K562 (cell line): ENCODE results near the gene ZFYVE28. TPM values are rescaled to one million over a fixed set of nuclear protein-coding genes. Genes with fewer than 3 reads are reported as not detected.
A peak's percentile ranks its signal among the peaks of the same experiment; 100 is the strongest.

ENCODE experiments used
- ATAC-seq: fragments of 200-7000 bp; cut with Tn5 transposase; 3 replicates; pipeline ENCODE4 v1.9.1; 2020; ENCODE audit warnings: moderate library complexity
- BruUV-seq: library from RNA; stranded (reverse); fragments of 400-500 nt; replicated peaks from 2 replicates; lab custom pipeline; 2021; lab: Mats Ljungman, UMichigan
- CTCF ChIA-PET: fragments of 300-600 bp; formaldehyde crosslinking; extraction: SDS; loops from one replicate; lab custom pipeline; 2021; ENCODE audit warnings: low intra/inter-chr PET ratio; lab: Yijun Ruan, JAX
- POLR2A ChIA-PET: fragments of 300-600, 350-650 bp; sonication (Branson Sonifier 250); formaldehyde crosslinking; extraction: SDS; loops from one replicate; lab custom pipeline; 2021; ENCODE audit warnings: antibody characterized with exemption, inconsistent platforms; lab: Yijun Ruan, JAX
- DNase-seq, 4 experiments: peaks; one replicate each; pipeline versions ENCODE4 v3.0.0 to v3.0.0-alpha.2; 2011 to 2018; ENCODE audit warnings: low spot score in 3 of 4, mixed read lengths in 3 of 4; ENCODE audit errors: extremely low read depth in 1 of 4
- FAIRE-seq: peaks from 2 replicates; lab custom pipeline; 2011; peaks lifted over from hg19 to GRCh38; lab: Jason Lieb, UNC
- H2AFZ ChIP-seq: 2 replicates; pipeline ENCODE4 v1.6.0; 2011; ENCODE audit warnings: low read depth, low read length, control low read depth, inconsistent platforms
- H3K27ac ChIP-seq: fragments of 200-600 bp; 3 replicates; pipeline ENCODE4 v1.8.0; 2011; ENCODE audit warnings: low read depth, mild to moderate bottlenecking, control low read depth, inconsistent platforms, low read length, moderate library complexity, mixed read lengths; ENCODE audit errors: extremely low read depth
- H3K27me3 ChIP-seq, 2 experiments: fragments of 300-600 bp in 1 of 2; 2 replicates in 1 of 2; 3 replicates in 1 of 2; pipeline versions ENCODE4 v1.6.0 to v1.8.0; 2011; ENCODE audit warnings: inconsistent platforms in 2 of 2, low read length in 2 of 2, mild to moderate bottlenecking in 1 of 2, mixed read lengths in 1 of 2, moderate library complexity in 1 of 2; ENCODE audit not compliant: control insufficient read depth in 2 of 2, insufficient read depth in 2 of 2
- H3K36me3 ChIP-seq: fragments of 300-600 bp; 3 replicates; pipeline ENCODE4 v1.8.0; 2011; ENCODE audit warnings: mild to moderate bottlenecking, low read length, inconsistent platforms; ENCODE audit not compliant: control insufficient read depth, insufficient read depth
- H3K4me1 ChIP-seq, 2 experiments: fragments of 200-600 bp in 1 of 2; replicated peaks in 1 of 2; 2 replicates in 1 of 2; 3 replicates in 1 of 2; pipeline versions ENCODE4 v1.5.1 to v1.8.0; 2011; ENCODE audit warnings: inconsistent platforms in 2 of 2, low read length in 2 of 2, mild to moderate bottlenecking in 1 of 2, mixed read lengths in 1 of 2, moderate library complexity in 1 of 2; ENCODE audit not compliant: control insufficient read depth in 2 of 2, insufficient read depth in 2 of 2
- H3K4me2 ChIP-seq: 2 replicates; pipeline ENCODE4 v1.6.1; 2011; ENCODE audit warnings: low read length, control low read depth, inconsistent platforms, mixed read lengths; ENCODE audit not compliant: insufficient read depth
- H3K4me3 ChIP-seq: fragments of 200-600 bp; sonication (generic), shearing (Covaris generic); 2 replicates; pipeline ENCODE4 v1.5.1; 2016; ENCODE audit warnings: control low read depth, inconsistent platforms
- H3K79me2 ChIP-seq: fragments of 200-600 bp; 3 replicates; pipeline ENCODE4 v1.8.0; 2011; ENCODE audit warnings: low read length, inconsistent platforms; ENCODE audit not compliant: control insufficient read depth, insufficient read depth
- H3K9ac ChIP-seq, 2 experiments: 2 replicates each; pipeline versions ENCODE4 v1.6.0 to v1.6.1; 2011; ENCODE audit warnings: low read depth in 2 of 2, low read length in 2 of 2, control low read depth in 1 of 2, inconsistent platforms in 1 of 2, mild to moderate bottlenecking in 1 of 2, mixed read lengths in 1 of 2; ENCODE audit not compliant: insufficient read depth in 1 of 2
- H3K9me1 ChIP-seq: one replicate; pipeline ENCODE4 v1.6.0; 2011; ENCODE audit warnings: inconsistent platforms, mild to moderate bottlenecking, low read length, moderate library complexity; ENCODE audit not compliant: control insufficient read depth, insufficient read depth
- H3K9me3 ChIP-seq: replicated peaks from 2 replicates; pipeline ENCODE4 v1.5.1; 2011; ENCODE audit warnings: low read depth, low read length, inconsistent platforms; ENCODE audit not compliant: control insufficient read depth, insufficient read depth
- H4K20me1 ChIP-seq: replicated peaks from 2 replicates; pipeline ENCODE4 v1.6.1; 2011; ENCODE audit warnings: low read length, inconsistent platforms, mixed read lengths; ENCODE audit not compliant: control insufficient read depth, insufficient read depth
- E2F3 ChIP-seq: fragments of 250-450 bp; sonication (Bioruptor Pico); IDR thresholded peaks from 2 replicates; pipeline ENCODE4 v1.4.0; 2020; ENCODE audit warnings: mild to moderate bottlenecking
- ELF4 ChIP-seq: fragments of 450-650 bp; formaldehyde crosslinking; IDR thresholded peaks from 2 replicates; pipeline ENCODE4 v1.4.0; 2022; ENCODE audit warnings: missing genetic modification characterization
- FOXP1 ChIP-seq: sonication (generic); formaldehyde crosslinking; IDR thresholded peaks from 2 replicates; pipeline ENCODE4 v1.8.0; 2022; ENCODE audit warnings: mild to moderate bottlenecking, missing genetic modification reagents
- MYC ChIP-seq, 2 experiments: fragments of 250-450 bp in 1 of 2; sonication (Bioruptor Pico) in 1 of 2; IDR thresholded peaks; 2 replicates each; pipeline versions ENCODE4 v1.5.1 to v1.6.1; 2012 to 2021; ENCODE audit warnings: low read depth in 2 of 2, borderline replicate concordance in 1 of 2, improper control_type of control experiment in 1 of 2, low read length in 1 of 2, mild to moderate bottlenecking in 1 of 2, moderate library complexity in 1 of 2
- NFRKB ChIP-seq: fragments of 450-650 bp; IDR thresholded peaks from 2 replicates; pipeline ENCODE4 v1.6.1; 2016; ENCODE audit warnings: low read depth
- POLR3A ChIP-seq: IDR thresholded peaks from 2 replicates; pipeline ENCODE4 v1.6.1; 2011; ENCODE audit warnings: borderline replicate concordance, mild to moderate bottlenecking, moderate library complexity; ENCODE audit not compliant: insufficient read length, insufficient read depth; ENCODE audit errors: extremely low read depth
- RBM22 ChIP-seq: fragments of 200-400 bp; formaldehyde crosslinking; IDR thresholded peaks from 2 replicates; pipeline ENCODE4 v1.6.1; 2018; ENCODE audit warnings: low read length, low read depth; ENCODE audit not compliant: poor library complexity, severe bottlenecking
- SLC30A9 ChIP-seq: fragments of 250-450 bp; sonication (Bioruptor Pico); IDR thresholded peaks from 2 replicates; pipeline ENCODE4 v1.8.0; 2022; ENCODE audit warnings: mild to moderate bottlenecking, moderate library complexity
- SREBF1 ChIP-seq: fragments of 150-350 bp; IDR thresholded peaks from 2 replicates; pipeline ENCODE4 v1.6.1; 2014; ENCODE audit warnings: antibody characterized with exemption, low read depth, low read length, borderline replicate concordance
- ZBTB1 ChIP-seq: sonication (generic); formaldehyde crosslinking; IDR thresholded peaks from 2 replicates; pipeline ENCODE4 v1.8.1; 2023; ENCODE audit warnings: missing genetic modification reagents, low read depth, mild to moderate bottlenecking, borderline replicate concordance
- WGBS: fragments of 100-300 bp; shearing (Covaris generic); methylation state at CpG from one replicate; pipeline ENCODE4 v1.1.6; 2016; ENCODE audit warnings: low coverage, mixed read lengths; ENCODE audit not compliant: insufficient coverage; ENCODE audit errors: missing lambda C conversion rate; 5-methylcytosine and 5-hydroxymethylcytosine counted together
- in situ Hi-C: fragments of 300-500 bp; cut with MboI; formaldehyde crosslinking; loops from 4 replicates; pipeline ENCODE4 v1.15.0; 2018; ENCODE audit warnings: inconsistent platforms, mixed read lengths
- intact Hi-C: fragments of 100-400 bp; cut with micrococcal nuclease; formaldehyde crosslinking; loops from 2 replicates; pipeline ENCODE4 v1.14.2; 2022
- polyA plus RNA-seq, 8 experiments: library from polyadenylated mRNA; depleted of rRNA in 4 of 8; stranded (reverse) in 5 of 8; unstranded in 3 of 8; fragments of >200 nt; fragmentation: Nextera tagmentation in 2 of 8; fragmentation: Illumina TruSeq in 1 of 8; extraction: Ambion mirVana in 2 of 8; extraction: Trizol in 1 of 8; gene quantifications; 2 replicates each; pipeline versions ENCODE4 v1.2.1 to v1.2.3, GENCODE V29; 2011 to 2014; ENCODE audit warnings: inconsistent platforms in 1 of 8, missing spikeins in 1 of 8
- total RNA-seq, 7 experiments: library from RNA; depleted of rRNA in 6 of 7; stranded (reverse); fragments of >200 nt in 6 of 7; fragmentation: Illumina TruSeq in 2 of 7; extraction: Trizol in 2 of 7; gene quantifications; 2 replicates each; pipeline versions ENCODE4 v1.2.1 to v1.2.3, GENCODE V29; 2011 to 2021; ENCODE audit warnings: low replicate concordance in 1 of 7
- TF ChIP-seq, protein P1 (sequence below): sonication (generic); formaldehyde crosslinking; IDR thresholded peaks from 2 replicates; pipeline ENCODE4 v1.8.1; 2023; ENCODE audit warnings: mild to moderate bottlenecking, missing genetic modification reagents

The ZFYVE28 gene
- total and polyA plus RNA-seq, 9 of the 15 experiments (the other 6 are each of a cell fraction or from before 2014, with no cell fraction given) = 1.3 to 24.8 (median 8.9) TPM

DNA sequence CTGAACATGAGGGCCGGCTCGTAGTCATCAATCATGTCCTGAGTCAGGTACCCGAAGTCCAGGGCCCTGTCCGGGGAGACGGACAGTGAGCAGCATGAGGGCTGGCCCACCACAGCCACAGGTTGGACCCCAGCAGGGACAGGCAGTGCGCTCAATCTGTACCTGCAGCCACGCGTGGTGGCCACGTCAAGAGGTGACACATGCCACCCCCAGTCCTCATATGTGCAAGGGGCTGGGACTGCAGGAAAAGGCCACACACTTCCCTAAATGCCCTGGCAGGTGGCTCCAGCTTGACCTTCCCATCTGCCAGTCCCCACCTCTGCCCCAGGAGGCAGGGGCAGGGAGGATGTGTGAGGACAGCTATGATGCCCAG is 82.7 kb downstream of the ZFYVE28 start:
- Histone ChIP-seq H3K9me3 (no peaks in the 10 kb centered on the region), H4K20me1 (no peaks in the 10 kb centered on the region), H3K9me1 (peaks cover 3% of the 10 kb centered on the region)
- BruUV-seq = no TSS peak
- in situ Hi-C loops = no loop called here
- 91% methylated on average over 7 of the region's 9 CpGs for WGBS
- TF ChIP-seq MYC (IDR thresholded peaks at IDR 0.05; ENCODE audit: low read depth, low read length) (no peak), MYC (CRISPR knock-in tag; IDR thresholded peaks at IDR 0.05; ENCODE audit: borderline replicate concordance, low read depth) (no peak), RBM22 (no peak), ELF4 (CRISPR knock-in tag) (no peak), E2F3 (CRISPR knock-in tag) (no peak), FOXP1 (CRISPR knock-in tag) (no peak), SREBF1 (no peak), ZBTB1 (CRISPR knock-in tag) (no peak), NFRKB (no peak), SLC30A9 (CRISPR knock-in tag) (no peak), POLR3A (no peak)
- TF ChIP-seq, protein P1, sequence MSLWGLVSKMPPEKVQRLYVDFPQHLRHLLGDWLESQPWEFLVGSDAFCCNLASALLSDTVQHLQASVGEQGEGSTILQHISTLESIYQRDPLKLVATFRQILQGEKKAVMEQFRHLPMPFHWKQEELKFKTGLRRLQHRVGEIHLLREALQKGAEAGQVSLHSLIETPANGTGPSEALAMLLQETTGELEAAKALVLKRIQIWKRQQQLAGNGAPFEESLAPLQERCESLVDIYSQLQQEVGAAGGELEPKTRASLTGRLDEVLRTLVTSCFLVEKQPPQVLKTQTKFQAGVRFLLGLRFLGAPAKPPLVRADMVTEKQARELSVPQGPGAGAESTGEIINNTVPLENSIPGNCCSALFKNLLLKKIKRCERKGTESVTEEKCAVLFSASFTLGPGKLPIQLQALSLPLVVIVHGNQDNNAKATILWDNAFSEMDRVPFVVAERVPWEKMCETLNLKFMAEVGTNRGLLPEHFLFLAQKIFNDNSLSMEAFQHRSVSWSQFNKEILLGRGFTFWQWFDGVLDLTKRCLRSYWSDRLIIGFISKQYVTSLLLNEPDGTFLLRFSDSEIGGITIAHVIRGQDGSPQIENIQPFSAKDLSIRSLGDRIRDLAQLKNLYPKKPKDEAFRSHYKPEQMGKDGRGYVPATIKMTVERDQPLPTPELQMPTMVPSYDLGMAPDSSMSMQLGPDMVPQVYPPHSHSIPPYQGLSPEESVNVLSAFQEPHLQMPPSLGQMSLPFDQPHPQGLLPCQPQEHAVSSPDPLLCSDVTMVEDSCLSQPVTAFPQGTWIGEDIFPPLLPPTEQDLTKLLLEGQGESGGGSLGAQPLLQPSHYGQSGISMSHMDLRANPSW (CRISPR knock-in tag) = no peak
- TF ChIP-seq, all 486 proteins: peak for 0
- Histone ChIP-seq H3K4me3 (no peak overlapping the region), H3K4me2 (no peak overlapping the region), H3K36me3 (peaks cover 34% of the 10 kb centered on the region; the same call in 1 of the 3 replicates), H3K27me3 (no peaks in the 10 kb centered on the region), H3K4me1 (peaks cover 0 to 30% of the 10 kb centered on the region in 2 experiments; a peak in 2 of 5 replicates), H3K79me2 (no peaks in the 10 kb centered on the region), H3K27ac (no peak overlapping the region), H2AFZ (no peak overlapping the region), H3K9ac (peak overlapping the region in 1 of 2 experiments; percentile 0; a peak in 1 of 4 replicates)
- intact Hi-C loops = no loop called here
- ChIA-PET POLR2A (interaction anchor here (0.8 kb wide), 1 partner anchor 60 kb away, joined by 5 read pairs; no protein-coding TSS in a partner anchor), CTCF (no interaction called here)
- ATAC-seq (no peak), DNase-seq (no peak), FAIRE-seq (no peak)
